ENCODE measurements around the gene TMEM222.
"Not testable (repeated sequence)": the region's sequence is repeated elsewhere in the genome, so short reads cannot be mapped to it uniquely, and the experiment has no call there.

Gene TMEM222, protein sequence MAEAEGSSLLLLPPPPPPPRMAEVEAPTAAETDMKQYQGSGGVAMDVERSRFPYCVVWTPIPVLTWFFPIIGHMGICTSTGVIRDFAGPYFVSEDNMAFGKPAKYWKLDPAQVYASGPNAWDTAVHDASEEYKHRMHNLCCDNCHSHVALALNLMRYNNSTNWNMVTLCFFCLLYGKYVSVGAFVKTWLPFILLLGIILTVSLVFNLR

DNA sequence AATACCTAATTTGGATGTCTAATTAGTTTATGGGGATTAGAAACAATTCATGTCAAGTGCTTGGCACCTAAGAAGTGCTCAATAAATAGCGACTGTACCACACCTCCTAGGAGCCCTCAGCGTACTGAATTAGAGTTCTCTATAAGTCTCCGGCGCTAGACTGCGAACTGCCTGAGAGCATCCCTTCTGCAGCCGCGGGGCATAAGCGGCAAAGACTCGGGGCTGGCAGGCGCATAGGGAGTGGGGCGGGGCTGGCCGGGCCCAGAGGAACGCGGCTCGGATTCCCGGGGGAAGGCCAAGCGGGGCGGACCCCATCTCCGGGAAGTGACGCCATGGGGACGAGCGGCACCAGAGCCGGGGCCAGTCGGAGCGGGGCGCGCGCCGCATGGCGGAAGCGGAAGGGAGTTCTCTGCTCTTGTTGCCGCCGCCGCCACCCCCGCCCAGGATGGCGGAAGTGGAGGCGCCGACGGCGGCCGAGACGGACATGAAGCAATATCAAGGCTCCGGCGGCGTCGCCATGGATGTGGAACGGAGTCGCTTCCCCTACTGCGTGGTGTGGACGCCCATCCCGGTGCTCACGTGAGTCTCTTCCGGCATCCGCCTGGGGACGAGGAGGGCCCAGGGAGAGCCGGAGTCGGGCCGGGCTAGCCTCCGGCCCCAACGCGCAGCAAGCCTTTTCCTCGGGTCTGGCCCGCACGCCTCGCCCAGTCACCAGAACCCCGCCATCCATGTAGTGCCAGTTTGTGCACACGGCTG is at the start of gene TMEM222:
Gene TMEM222 (plus strand): TSS at position 351 of the 756 bp plus-strand sequence. CDS start 35 bp downstream, at position 386.
- peak; percentile 96 for DNase-seq (ENCODE audit: low spot score)

DNA sequence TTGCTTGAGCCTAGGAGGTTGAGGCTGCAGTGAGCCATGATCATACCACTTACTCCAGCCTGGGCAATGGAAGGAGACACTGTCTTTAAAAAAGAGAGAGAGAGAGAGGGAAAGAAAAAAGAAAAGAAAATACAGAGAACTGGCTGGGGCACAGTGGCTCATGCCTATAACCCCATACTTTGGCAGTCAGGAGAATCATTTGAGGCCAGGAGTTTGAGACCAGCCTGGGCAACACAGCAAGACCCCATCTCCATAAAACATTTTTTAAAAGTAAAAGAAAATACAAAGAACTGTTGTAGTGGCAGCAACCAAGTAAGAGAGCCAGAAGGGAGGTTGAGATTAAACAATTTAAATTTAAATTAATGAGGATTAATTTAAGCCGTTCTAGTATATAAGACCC is 47.8 kb upstream of the TMEM222 start:
- DNase-seq (ENCODE audit: low spot score), result no peak

DNA sequence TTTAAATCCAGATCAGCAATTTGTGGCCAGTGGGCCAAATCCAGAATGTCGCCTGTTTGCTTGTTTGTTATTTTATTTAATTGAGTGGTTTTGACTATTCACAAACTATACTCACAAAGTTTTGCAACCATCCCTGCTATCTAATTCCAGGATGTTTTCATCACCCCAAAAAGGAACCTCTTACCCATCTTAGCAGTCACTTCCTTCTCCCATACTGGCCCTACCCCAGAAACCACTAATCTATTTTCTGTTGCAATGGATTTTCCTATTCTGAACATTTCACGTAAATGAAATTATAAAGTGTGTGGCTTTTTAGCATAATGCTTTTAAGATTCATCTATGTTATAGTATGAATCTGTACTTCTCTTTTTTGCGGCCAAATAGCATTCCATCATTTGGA is 46.3 kb upstream of the TMEM222 start:
- DNase-seq (ENCODE audit: low spot score), result no peak

DNA sequence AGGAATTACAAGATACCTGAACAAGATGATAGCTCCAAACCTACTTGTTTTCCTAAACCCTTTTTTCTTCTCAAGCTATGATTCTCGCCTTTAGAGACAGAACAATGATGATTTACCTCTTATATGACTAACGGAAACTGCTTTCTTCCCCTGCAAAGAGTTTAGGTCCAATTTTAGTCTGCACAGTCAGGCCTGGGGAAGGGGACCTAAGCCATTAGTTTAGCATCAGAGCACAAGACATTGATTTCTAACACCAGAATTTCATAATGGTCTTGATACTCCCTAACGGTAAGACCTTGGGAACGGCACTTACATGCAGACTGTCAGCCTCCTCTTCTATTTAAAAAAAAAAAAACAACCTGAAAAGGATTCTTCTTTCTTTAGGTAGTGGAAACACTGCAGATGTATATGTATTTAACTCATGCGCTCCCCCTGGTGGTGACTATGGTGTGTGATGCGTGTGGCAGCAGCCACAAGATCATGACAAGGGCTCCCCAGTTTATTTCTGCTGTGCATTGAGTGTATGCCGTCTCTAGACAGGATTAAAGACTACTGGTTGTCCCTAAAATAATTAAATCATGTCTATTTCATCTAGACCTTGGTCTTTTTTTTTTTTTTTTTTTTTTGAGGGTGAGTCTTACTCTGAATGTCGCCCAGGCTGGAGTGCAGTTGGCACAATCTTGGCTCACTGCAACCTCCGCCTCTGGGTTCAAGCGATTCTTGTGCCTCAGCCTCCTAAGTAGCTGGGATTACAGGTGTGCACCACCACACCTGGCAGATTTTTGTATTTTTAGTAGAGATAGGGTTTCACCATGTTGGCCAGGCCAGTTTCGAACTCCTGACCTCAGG is 37.3 kb upstream of the TMEM222 start:
- peak; percentile 86 for DNase-seq (ENCODE audit: low spot score)

DNA sequence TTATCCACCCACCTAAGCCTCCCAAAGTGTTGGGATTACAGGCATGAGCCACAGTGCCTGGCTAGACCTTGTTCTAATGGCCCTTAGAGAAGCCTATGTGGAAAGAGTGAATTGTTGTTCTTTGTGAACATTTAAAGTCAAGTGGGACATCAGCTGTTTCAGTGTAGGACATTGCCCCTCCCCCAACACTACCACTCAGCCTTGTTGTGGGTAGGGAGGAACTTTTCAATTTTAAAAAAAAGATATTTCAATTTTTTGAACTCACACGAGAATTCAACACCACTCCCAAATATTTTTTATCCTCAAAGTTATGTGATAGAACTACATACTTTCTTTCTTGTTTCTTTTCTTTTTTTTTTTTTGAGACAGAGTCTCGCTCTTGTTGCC is 36.7 kb upstream of the TMEM222 start:
- DNase-seq (ENCODE audit: low spot score), result no peak

DNA sequence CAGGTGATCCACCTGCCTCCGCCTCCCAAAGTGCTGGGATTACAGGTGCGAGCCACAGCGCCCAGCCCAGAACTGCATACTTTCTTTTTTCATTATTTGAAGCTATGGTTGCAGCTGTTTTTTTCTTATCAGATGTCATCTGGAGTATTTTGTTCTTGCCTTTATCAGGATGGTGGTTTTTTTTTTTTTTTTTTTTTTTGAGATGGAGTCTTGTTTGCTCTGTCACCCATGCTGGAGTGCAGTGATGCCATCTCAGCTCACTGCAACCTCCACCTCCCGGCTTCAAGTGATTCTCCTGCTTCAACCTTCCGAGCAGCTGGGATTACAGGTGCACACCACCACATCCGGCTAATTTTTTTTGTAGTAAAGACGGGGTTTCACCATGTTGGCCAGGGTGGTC is 36.1 kb upstream of the TMEM222 start:
- not testable (repeated sequence) for DNase-seq (ENCODE audit: low spot score)

DNA sequence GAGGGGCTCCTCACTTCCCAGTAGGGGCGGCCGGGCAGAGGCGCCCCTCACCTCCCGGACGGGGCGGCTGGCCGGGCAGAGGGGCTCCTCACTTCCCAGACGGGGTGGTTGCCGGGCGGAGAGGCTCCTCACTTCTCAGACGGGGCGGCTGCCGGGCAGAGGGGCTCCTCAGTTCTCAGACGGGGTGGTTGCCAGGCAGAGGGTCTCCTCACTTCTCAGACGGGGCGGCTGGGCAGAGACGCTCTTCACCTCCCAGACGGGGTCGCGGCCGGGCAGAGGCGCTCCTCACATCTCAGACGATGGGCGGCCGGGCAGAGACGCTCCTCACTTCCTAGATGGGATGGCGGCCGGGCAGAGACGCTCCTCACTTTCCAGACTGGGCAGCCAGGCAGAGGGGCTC is 32.8 kb upstream of the TMEM222 start:
- not testable (repeated sequence) for DNase-seq (ENCODE audit: low spot score)

DNA sequence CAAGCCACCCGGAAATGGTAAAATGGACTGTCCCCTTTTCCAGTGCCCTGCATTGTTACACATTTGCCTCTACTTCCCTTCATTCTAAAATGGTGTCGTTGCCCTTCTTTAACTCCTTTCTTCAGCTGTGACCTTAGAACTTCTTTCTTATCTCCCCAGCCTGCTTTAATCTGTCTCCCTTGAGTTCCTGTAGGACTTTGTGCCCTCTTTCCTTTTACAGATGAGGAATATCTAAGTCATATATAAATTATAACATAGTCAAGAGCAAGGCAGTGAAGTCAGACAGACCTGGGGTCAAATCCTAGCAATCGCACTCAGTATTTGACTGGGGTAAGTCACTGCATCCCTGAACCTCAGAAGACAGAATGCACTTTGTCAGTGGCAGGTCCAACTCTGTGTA is 31.4 kb upstream of the TMEM222 start:
- no peak for DNase-seq (ENCODE audit: low spot score)

DNA sequence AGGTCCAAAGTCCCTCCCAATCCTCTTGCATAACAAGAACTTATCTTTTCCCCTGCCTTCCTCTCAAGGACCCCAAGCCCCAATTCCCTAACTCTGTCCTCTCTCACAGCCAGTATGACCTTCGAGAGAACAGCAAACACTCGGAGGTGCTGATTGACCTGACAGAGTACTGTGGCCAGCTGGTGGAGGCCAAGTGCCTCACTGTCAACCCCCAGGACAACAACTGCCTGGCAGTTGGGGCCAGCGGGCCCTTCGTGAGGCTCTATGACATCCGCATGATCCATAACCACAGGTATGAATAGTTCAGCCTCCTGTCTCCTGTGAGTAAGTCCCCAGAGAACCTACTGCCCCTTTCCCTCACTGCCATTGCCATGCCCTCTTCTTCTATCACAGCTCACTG is 29.9 kb upstream of the TMEM222 start:
- peak; percentile 12 for DNase-seq (ENCODE audit: low spot score)

DNA sequence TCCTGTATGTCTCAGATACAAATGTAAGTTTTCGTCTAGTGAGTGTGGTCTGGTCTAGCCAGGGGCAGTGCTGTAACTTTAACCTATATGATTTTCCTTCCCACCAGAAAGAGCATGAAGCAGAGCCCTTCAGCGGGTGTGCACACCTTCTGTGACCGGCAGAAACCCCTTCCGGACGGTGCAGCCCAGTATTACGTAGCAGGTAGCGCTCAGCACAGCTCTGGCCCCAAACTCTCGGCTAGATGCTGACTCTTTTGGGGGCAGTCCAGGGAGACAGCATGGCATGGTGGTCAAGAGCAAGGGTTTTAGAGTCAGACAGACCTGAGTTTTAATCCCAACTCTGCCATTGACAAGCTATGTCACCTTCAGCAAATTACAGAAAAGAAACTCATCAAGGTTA is 28.0 kb upstream of the TMEM222 start:
- no peak for DNase-seq (ENCODE audit: low spot score)

DNA sequence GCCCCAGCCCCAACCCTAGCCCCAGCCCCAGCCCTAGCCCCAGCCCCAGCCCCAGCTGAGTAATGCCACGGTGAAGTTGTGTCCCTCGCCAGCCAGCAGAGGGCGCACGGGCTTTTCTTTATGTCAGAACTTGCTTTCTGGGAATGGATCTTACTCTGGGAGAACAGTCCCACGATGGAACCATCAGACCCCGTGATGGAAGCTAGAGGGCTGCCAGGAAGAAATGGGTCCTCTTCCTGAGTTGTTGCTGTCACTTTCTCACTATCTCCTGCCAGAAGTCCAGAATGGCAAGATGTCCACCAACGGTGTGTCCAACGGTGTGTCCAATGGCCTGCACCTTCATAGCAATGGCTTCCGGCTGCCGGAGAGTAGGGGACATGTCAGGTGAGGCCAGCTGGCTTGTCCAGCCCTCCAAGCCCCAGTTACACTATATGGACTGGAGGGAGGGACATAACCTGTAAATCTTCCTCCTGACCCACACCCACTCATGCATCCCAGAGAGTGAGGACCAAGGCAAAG is 25.1 kb upstream of the TMEM222 start:
- DNase-seq (ENCODE audit: low spot score), result peak; percentile 63

DNA sequence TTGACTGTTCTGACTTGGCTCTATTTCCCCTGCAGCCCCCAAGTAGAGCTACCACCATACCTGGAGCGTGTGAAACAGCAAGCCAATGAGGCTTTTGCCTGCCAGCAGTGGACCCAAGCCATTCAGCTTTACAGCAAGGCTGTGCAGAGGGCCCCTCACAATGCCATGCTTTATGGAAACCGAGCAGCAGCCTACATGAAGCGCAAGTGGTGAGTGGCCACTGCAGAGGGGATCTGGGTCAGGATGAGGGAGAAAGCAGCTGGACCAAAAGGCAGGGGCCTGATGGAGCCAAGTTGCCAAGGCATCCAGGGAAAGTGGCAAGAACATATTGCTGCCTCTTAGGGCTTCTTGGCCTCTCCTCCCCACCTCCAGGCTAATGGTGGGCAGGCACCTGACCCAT is 24.1 kb upstream of the TMEM222 start:
- no peak for DNase-seq (ENCODE audit: low spot score)

DNA sequence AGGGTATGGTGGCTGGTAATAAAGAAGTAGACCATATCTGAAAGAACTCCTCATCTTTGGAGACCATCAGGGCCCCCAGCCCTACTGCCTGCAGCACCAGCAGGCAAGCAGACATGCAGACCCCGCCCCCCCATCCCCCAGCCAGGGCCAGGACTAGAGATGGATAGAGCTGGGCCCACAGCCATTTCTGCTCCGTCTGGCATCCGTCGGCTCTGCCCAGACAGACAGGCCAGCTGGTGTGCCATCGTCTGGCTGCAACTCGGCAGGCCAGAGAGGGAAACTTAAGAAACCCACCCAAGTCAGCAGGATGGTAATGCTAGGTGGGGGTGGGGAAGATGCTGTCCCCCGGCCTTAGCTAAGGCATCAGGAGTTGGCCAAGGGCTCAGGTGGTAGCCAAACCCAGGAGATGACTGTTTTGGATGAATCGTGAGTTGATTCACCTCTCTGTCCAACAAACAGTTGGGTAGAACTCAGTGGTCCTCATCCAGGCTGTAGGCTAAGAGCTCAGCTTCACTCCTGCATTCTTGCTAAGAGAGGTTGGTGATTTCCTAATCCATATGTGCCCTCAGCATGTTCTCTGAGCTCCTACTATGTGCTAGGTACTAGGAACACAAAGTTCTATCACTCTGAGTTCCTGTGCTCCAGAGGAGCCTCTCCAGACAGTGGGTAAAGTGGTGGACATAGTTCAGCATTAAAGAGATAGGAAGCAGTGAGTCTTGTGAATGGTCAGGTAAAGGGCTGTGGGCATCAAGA is 23.2 kb upstream of the TMEM222 start:
- DNase-seq (ENCODE audit: low spot score), result no peak

DNA sequence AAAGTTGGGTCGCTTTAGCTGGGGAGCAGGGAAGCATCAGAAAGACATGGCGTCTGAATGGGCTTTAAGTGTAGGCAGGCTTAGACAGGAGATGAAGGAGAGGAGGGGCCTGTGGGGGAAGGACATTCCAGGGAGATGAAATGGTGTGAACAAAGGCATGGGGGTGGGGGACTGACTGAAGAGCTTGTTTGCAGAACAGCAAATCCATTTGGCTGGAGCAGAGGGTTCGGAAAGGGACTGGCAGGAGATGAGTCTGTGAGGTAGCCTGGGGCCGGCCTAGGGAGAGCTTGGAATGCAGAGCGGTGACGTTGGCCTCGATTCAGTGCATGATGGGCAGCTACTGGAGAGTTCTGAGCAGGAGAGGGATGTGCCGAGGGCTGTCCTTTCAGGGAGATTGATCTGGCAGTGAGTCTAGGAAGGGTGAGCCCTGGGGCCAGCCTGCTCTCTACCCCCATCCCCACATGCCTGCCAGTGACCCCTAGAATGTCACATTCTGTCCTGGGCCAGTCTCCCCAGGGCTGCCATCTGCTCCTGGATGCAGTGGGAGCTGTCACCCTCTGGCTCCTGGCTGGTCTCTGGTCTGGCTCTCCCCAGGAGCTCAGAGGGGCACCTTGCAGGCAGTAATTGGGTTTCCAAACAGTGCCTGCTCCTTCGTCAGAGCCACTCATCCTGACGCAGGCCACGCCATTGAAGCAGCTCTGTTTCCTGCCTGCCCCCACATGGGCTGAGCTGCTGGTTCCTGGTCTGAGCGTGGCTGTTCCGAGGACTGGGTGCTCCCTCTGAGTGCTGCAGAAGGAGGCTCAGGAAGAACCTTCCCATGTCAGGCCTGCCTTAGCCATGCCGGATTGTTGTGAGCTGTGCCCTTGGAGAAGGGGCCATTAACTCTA is 22.3 kb upstream of the TMEM222 start:
- no peak for DNase-seq (ENCODE audit: low spot score)

DNA sequence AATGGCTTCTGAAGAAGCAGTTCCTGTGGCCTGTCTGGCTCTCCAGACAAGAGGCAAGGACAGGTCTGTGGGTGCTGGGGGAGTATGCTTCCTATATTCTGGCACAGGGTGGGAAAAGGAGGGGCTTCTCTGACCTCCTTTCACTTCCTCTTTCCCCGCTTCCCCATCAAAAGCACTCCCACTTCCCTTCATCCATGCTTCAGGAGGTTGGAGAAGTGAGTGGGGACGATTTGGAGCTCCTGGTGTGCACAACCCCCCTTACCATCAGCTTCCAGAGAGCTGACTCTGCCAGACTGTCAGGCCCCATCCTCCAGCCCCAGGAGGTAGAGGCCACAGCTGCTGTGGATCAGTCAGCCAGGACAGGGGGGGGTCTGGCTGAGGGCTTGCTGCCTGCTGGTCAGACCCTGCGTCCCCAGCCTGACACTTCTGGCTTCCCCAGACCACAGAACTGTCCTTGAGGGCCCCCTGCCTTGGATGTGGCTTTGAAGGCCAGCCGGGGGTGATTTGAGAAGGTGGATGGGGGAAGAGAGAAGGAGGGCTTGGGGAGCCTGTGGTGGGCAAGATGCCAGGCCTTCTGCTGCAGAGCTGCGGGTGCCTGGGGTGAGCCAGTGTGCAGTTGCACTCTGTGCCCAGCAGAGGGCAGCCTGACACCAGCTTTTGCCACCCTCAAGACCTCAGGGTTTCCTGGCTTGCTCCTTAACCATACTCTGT is 21.5 kb upstream of the TMEM222 start:
- DNase-seq (ENCODE audit: low spot score), result peak; percentile 84

DNA sequence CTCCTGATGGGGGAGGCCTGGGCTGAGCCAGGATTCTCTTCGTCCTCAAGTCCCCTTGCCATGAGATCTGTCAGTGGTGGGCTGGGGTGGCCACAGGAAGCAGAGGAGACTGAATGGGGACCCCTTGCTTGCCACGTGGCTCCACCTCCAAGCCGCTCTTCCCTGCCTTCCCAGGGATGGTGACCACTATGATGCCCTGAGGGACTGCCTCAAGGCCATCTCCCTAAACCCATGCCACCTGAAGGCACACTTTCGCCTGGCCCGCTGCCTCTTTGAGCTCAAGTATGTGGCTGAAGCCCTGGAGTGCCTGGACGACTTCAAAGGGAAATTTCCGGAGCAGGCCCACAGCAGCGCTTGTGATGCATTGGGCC is 20.9 kb upstream of the TMEM222 start:
- no peak for DNase-seq (ENCODE audit: low spot score)

DNA sequence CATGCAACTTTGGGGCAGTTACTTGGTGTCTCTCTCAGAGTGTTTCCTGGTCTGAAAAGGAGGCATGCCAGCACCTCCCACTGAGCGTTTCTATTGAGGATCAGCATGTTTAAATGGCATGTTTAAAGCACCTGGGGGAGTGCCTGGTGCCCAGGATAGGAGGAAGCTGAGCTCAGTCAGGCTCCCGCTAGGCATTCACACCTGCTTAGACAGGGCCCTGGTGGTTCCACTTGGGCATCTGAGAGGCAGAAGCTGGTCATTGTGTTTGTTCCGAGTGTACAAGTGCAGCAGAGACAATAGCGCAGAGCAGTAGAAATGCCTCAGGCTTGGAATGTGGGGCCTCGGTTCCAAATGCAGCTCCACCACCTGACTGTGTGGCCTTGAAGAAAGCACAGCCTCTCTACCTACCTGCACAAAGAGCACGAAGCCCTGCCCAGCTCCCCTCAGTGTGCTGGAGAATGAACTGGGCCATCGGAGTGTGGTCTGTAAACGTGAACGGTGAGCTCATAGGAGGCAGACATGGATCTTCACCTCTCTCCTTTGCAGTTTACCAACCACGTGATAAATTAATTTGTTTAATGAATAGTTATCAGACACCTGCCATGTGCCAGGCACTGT is 20.3 kb upstream of the TMEM222 start:
- no peak for DNase-seq (ENCODE audit: low spot score)

DNA sequence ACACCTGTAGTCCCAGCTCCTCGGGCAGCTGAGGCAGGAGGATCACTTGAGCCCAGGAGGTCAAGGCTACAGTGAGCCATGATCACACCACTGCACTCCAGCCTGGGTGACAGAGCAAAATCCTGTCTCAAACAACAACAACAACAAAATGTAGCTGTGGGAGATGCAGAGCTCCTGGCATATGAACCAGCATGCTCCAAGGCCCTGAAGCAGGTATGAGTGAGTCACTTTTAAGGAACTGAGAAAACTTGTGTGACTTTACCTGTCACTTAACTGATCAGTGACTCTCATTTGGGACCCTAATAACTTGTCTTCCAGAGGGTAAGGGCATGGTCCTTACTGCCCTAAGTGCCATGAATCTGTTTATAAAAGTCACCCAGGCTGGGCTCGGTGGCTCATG is 19.4 kb upstream of the TMEM222 start:
- DNase-seq (ENCODE audit: low spot score), result no peak

DNA sequence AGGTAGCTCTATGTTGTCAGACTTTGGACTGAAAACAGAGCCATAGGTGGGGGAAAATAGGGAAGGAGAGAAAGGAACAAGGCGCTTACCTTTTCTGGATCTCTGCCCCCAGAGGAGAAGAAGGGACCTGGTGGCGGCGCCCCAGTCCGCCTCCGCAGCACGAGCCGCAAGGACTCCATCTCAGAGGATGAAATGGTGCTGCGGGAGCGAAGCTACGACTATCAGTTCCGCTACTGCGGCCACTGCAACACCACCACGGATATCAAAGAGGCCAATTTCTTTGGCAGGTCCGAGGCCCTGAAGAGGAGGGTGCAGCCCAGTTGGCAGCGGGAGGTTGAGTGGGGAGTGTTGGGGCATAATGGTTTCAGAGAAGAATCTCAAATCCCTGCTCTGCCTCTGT is 18.5 kb upstream of the TMEM222 start:
- no peak for DNase-seq (ENCODE audit: low spot score)

DNA sequence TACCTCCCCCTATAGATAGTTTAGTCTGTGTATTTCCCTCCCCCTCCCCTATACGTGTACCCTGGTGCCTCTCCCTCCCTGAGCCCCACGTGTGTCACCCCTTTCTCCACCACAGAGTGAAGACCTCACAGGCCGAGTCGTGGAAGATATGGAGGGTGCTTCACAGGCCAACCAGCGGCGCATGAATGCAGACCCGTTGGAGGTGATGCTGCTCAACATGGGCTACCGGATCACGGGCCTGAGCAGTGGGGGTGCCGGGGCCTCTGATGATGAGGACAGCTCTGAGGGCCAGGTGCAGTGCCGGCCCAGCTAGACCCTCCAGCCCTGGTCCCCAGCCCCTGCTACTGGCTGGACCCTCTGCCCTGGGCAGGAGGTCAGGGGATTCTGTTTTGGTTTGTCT is 15.9 kb upstream of the TMEM222 start:
- DNase-seq (ENCODE audit: low spot score), result no peak

Data from RKO (cell line).